Activated CD8-positive, alpha-beta memory T cell treated with anti-CD3 and anti-CD28 coated beads for 48 hours (primary cell): ENCODE measurements around the gene KCND3.

Experiments
- DNase-seq, 3 experiments: peaks; one replicate each; pipeline ENCODE4 v3.0.0-alpha.2; 2020; ENCODE audit warnings: low read depth in 2 of 3, low spot score in 2 of 3

Gene KCND3

DNA sequence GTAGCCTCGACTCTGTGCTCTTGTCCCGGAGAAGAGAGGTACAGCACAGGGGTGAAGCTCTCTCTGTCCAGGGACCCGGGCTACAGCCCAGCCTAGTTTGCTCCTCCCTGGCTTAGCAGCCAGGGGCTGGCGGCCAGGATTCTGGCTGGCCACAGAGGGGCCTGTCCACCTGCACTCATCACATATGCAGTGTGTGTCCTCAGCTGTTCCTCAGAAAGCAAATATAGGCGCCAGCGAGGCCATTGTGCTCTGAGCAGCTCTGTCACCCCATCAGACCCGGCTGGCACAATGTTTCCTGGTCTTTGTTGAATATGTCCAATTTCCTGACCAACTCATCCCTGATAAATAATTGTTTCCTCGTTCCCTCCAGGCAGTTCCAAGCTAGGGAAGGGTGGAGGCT lies 28.5 kb downstream of the KCND3 start:
- DNase-seq, result no peak

DNA sequence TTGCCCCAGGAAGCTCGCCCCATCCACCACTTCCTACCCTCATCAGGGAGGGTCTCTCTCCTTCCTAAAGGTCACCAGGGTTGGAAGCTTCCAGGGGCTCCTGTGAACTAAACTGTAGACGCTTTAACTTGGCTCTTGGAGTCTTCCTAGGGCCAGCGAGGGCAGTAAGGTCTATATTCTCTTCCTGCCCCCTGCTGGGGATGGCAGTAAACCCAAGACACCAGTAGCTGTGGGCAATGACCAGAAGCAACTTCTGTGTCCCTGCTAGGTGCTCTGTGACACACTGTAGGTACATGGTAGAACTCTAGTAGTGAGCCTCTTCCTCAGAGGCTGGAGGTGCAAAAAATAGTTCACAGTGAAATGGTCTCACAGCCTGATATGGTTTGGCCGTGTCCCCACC lies 30.0 kb downstream of the KCND3 start:
- no peak for DNase-seq

DNA sequence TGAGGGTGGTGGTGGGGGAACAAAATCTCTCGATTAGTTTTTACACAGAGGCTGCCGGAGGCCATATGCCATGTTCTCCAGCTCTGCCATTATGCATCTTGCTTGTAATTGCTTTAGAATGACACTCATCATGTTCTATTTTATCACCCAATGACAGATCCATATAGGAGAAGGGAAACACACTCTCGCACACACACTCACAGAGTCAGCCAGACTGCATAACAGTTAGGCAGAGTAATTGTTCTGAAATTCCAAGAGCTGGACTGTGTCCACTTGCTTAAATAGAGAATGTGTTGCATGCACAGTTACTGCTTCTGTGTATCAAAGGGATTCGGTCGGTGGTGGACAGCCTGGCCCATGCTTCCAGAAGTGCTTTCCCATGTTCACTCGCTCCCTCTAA lies 30.6 kb downstream of the KCND3 start:
- DNase-seq, result no peak

DNA sequence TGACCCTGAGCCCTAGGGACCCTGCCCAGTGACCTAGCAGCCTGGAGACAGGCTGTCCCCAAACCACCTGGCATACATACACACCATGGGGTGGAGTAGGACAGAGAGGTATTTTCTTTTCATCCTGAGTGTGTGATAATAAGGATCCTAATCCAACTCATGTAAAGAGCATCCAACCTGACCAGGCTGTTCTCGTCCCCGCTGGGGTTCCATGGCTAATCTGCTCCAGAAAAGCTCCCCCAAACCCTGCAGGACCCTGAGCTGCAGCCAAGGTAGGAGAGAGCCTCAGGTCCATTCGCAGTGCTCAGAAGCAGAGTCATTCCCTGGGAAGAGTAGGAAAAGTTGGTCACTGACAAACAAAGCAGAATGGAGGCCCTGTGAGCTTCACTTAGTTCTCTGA lies 31.4 kb downstream of the KCND3 start:
- DNase-seq, result no peak

DNA sequence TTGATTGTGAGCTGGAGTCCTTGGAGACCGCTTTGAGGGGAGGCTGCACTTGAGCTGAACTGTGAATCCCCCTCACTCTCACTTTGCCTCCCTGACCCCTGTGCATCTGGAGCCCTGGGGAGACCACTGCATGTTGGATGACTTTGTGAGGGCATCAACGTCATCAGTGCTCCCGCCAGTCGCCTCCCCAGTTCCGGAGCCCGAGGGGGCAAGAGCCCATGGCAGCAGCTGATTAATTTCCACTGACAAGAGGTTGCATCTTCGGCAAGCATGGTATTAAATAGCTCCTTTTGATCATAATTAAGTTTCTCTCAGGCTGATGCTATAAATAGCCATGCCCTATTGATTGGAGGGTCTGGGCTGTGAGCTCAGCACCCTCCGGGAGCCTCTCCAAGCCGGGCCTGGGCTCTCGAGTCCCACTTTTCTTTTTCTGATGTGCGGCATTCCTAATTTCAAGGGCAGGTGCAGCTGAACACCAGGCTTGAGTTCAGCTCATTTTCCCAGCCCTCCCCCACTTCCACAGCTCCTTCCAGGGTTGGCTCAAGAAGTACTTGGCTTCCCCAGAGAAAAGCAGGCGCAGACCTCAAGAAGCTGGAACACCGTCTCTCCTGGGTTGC lies 33.2 kb downstream of the KCND3 start:
- DNase-seq, result no peak

DNA sequence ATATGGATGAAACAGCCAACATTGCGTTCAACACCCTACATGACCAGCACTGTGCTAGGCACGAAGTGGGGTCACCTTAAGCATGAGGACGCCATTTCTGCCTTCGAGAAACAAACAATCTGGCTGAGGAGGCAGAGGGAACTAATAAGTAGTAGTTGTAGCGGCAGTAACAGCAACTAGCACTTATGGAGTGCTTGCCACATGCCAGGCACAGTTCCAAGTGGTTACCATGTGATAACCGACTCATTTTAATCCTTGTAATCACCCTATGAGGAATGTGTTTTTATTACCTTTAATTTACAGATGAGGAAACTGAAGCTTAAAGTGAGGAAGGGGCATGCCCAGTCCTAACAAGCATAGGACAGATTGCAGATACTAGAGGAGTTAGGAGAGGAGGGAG lies 33.7 kb downstream of the KCND3 start:
- DNase-seq, result no peak

DNA sequence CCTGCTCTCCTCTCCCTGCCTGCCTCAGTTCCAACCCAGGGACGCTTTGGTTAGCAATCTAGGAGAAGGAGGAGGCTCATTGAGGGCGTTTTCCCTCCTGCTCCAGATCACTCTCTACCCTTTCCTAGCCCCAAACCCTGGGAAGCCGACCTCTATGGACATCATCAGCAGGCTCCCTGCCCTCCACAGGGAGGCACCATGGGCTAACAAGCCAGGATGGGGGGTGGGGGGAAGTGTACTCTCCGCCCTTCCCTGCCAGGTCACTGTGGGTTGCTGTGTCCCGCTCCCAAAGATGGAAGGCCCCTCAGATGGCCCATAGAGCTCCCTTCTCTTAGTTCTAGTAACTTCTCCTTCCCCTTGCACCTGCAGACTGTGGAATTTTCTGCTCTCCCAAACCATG lies 35.7 kb downstream of the KCND3 start:
- DNase-seq, result no peak

DNA sequence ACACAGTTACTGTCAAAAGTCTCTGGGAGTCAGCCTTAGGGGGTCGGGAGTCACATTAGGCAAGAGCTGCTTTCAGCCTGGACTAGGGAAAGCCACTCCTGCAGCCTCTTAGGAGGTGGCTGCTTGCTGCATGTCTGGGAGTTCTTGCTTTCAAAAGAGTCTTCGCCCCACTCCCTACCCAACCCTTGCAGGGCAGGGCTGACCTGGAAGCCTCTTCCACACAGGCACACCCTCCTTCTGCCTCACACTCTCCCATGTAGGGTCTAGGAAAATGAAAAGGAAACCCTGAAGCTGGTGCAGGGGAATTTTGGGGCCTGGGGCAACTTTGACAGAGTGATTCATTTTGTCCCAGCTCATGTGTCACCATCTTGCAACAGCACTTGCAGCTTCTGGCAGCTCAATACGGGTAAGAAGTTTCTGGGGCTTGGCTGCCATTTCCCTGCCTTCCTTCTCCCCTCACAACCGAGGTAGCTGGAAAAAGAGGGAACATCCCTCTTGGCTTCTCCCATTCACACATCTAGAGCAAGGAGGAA lies 37.3 kb downstream of the KCND3 start:
- no peak for DNase-seq

DNA sequence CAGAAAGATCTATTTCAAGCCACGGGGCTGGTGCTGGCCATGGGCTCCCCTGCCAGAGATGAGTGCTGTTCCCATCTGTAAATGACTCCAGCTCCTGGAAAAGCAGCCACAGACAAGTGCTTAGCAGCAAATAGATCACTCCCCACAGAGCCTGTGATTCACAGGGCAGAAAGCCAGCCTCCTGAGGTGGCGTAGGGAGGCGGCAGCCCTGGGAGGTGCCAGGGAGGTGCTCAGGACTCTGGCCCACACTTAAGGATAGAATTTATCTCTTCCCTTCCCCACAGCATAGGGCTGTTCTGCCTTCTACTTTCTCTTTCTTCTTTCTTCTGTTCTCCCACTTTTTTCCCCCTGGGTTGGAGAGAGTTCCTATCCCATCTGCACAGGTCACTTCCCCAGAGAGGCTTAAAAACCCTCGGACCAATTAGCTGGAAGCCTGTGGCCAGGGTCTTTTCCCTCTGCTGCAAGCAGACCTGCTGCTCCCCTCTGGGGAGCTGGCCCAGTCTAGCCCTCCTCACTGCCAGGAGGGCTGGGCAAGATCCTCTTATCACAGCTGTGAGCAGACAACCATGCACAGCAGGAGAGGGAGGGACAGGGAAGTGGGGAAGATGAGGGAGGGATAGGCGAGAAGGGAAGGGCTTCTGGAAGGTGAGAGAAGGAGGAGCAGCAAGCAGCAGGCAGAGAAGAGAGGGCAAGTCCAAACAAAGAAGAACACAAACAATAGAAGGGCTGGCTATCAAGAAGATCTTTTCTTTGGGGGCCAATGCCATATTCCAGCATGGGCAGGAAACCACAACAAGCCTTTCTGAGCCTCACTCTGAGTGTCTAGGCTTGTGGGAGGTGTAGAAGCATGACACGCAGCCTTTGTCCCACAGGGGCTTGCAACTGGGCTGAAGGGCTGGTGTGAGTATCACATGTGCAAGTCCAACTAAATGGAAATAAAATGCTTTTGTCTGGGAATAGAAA lies 41.0 kb downstream of the KCND3 start:
- no peak for DNase-seq

DNA sequence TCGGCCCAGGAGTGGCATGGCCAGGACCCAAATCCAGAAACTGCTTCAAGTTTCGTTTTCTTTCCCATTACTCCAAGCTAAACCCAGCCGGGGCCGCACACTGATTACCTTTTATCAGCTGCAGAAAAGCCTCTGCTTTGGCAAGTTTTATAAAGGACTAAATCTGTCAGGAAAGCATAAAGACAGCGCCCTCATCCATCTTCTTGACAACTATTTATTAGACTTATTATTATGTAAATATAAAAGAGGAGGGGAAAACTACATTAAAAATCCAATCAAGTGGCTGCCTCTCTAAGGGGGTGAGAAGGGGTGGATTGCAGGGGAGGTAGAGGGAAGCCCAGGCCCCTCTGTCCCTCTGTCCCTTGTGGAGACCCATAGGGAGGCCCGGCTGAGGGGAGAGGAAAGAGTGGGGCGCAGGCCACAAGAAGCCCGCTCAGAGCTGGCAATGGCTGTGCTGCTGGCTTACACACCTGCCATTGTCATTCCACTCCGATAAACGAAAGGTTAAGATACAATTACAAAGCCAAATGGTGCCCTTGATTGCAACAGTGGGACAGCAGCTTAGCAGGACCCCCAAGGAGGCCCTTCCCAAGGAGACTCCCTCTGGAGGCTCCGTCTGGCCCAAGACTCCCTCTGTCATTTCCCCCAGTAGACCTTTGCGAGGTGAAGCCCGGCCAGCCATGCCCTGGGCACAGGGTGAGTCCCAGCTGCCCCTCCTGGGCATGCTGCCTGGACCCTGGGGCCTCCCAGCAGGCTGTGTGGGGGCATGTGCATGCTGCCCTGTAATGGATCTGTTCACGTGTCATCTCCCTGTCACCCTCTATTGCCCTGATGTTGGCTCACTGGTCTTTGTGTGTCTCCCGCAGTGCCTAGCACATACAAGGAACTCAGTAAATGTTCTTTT lies 45.4 kb downstream of the KCND3 start:
- DNase-seq, result no peak

DNA sequence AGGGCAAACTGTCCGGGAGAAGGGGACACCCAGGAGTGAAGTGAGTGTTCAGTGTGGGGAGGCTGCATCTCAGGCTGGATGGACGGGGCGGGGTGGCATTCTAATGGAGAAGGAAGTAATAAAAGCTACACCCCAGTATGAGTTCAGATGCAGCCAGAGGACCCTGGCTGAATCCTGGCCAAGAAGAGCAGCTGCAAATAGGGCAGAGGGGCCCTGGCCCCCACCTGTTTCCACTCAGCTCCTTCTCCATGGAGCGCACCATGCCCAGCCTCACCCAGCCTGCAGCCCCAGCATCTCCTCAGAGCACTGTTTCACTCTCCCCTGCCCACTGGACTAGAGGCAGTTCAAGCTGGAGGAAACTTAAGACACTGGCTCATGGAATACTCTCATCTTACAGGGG lies 46.4 kb downstream of the KCND3 start:
- no peak for DNase-seq

DNA sequence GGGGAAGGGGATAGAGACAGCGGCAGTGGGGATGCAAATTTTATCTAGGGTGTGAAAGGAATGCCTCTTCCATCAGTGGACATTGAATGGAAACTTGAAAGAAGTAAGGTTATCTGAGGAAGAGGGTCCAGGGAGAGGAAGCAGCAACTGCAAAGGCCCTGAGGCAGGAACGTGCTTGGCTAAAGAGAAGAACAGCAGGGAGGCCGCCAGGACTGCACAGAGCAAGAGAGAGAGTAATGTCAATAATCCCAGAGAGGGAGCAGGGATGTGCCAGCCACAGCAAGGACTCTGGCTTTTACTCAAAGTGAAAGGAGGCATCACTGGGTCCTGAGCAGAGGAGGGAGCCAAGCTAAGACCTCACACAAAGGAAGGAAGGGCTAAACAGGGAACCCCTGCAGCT lies 50.9 kb downstream of the KCND3 start:
- no peak for DNase-seq

DNA sequence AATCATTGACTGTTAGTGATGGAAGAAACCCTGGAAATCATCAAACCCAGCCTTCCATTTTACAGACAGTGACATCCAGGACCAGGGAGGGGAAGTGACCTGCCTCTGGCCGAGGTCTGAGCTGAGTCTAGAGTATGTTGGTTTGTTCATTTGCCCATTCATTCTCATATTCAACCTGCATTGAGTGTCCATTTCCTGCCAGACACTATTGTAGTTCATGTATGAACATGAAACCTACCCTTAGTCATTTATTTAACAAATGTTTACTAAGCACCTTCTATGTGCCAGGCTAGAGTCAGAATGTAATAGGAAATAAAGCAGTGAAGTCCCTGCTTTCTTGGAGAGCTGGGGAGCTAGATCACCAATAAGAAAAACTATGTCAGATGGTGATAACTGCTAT lies 51.3 kb downstream of the KCND3 start:
- no peak for DNase-seq

DNA sequence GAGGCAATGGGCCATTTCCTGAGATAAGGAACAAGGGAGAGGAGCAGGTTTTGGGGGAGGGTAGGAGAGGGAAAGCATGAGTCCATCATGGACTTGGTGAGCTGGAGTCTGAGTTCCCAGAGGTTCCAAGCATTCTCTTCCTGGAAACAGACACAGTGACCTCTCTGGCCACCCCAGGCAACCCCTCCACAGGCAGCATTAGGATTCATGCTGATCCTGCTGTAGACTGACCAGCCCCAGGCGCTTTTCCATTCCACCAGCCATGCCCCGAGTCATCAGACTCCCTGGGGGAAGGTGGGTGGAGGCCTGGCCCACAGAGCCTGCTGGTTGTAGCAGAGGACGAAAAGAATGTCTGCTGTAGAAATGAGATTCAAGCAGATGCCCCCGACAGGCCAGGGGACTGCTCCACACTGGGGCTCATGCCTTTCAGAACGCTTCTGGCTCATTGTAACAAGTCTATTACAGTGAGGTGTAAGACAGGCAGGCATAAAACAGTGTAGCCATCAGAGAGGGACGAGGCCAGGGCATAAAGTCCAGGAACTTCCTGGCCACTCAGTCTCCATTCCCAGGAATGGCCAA lies 52.2 kb downstream of the KCND3 start:
- no peak for DNase-seq

DNA sequence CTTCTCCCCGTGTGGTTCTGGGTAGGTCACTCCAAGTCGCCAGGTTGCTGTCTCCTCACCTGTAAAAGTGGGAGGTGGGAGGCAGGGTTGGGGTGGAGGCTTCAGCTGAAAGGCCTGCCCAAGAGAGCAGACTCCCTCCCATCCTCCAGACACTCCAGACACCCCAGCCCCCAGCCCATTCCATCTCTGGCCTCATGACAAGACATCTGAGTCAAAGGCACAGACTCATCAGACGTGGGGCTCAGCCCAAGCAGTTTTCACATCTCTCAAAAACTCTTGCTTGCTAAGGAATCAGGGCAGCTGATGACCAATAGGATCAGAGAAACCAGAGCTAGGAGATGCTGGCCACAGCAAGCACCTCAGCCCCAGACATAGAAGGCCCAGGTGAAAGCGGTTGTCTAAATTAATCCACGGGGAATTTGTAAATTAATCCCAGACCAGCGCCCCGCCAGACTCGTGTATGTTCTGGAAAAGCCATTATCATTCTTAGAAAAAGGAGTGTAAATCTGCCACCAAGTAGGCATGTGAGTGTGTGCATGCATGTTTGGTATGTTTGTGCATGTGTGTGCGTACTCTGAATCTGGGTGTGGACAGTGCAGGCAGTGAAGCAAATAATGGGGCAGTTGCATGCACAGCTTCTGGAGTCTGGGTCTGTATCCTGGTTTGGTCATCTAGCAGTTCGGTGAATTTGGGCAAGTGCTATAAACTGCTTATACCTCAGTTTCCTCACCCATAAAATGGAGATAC lies 55.2 kb downstream of the KCND3 start:
- DNase-seq, result no peak

DNA sequence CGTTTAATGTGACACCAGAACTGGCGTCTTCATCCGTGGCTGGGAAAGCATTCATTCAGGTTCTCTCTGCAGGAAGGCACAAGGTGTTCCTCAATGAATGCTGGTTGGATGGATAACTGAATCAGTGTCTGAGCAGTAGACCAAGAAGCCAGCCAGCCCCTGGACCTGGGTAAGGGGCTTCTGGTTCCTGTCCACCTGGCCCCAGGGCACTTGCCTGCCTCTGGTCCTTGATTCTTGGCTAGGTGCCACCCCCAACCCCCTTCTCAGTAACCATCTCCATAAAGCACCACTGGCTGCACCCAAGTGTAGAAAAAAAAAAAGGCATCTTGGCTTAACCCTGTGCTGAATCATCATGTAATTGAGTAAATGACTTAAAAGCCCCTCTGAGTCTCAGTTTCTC lies 59.1 kb downstream of the KCND3 start:
- no peak for DNase-seq

DNA sequence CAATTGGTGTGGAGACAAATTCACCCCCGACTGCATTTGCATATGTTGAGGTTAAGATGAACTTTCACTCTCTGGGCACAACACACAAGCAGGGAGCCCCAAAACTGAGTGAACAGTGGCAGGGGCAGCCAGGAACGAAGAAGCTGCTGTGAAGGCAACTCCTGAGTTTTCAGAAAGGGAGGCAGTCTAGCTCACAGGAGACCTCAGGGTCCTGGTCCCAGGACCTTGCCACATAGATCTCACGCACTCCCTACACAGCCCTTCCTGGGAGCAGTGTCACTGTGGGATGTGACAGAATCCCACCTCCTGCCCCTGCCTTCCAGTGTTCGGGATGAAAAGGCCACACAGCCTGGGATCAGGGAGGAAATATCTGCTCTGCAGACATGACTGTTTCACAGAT lies 60.9 kb downstream of the KCND3 start:
- DNase-seq, result no peak

DNA sequence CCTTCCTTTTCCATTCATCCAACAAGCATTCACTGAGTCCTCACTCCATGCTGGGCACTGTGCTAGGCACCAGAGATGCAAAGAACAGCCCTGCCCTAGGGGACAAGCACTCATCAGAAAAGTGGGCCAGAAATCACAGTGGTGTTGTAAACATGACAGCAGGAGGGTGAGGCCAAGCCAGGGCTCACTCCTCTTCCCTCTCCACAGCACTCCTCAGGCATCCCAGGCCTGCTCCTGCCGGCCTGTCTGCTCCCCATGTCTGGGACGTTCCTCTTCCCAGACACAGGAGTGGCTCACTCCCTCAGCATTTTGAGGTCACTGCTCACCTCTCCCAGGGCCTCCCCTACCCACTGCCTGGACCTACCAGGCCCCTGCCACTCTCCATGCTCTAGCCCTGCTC lies 61.8 kb downstream of the KCND3 start:
- no peak for DNase-seq

DNA sequence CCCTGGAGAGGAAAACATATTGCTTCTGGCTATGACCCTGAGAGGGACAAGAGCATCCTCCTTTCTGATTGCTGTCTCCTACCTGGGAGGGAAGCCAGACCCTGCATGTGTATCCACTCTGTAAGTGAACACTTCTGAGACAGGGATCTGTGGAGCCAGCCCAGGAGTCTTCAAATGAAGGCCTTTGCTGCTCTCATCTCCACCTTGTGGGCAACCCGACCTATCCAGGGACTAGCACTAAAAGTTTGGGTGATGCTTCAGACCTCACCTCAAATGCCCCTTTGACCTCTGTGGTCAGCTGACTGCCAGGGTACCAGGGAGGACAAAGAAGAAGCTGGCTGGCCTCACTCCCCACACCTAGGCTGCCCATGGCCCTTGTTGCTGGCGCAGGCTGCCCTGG lies 64.7 kb downstream of the KCND3 start:
- DNase-seq, result no peak

DNA sequence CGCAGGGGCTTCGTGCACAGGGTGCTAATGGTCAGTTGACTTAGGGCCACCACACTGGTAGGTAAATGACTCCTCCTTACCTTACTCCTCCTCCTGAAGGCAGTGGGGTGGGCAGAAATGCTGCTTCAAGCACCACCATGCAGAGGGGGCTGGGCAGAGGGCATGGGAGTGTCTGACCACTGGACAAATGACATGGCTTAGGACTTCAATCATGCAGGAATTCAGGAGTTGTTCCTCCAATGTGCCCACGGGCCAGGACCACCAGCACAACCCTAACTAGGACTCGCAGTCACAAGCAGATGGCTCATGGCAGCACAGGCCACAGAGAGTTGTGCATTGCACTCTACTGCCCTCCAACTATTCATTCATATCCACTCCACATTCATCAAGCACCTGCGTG lies 65.7 kb downstream of the KCND3 start:
- DNase-seq, result no peak
